CD1c-positive myeloid dendritic cell (primary cell): ENCODE measurements around the gene LRRC37A3.
A peak's percentile ranks its signal among the peaks of the same experiment; 100 is the strongest.
"Not testable (repeated sequence)": the region's sequence is repeated elsewhere in the genome, so short reads cannot be mapped to it uniquely, and the experiment has no call there.

ENCODE experiments used
- DNase-seq: peaks from one replicate; pipeline ENCODE4 v3.0.0-alpha.2; 2016; ENCODE audit errors: extremely low spot score

LRRC37A3 gene

DNA sequence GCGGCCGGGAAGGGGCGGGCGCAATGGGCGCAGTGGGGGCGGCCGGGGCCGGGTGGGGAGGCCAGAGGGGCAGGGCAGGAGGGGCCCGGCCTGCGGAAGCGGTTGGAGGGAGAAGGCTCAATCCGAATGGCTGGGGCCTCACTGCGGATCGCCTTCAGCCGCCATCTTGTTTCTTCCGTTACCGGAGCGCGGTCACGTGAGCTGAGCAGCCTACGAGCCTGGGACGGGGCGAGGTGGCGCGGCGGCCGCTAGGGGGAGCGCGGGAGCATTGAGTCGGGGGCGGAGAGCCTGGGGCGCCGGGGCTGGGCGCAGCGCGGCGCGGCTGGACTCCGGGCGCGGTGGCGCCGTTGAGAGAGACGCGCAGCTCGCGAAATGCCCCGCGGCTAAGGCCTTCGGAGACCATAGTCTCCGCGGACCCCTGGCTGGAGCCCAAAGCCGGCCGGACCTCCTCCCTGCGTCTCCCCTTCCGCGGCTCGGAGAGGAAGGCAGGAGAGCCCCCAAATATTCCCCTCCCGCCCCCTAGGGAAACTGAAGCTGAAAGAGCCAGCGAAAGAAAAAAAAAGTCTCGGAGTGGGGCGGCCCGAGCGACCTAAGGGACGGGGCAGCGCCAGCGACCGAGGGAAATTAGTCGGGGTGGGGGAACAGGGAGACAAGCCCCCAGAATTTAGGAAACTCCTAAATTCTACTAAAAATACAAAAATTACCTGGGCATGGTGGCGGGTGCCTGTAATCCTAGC, at the start of gene LRRC37A3:
LRRC37A3 (minus strand) TSS at position 190 of the 737 bp plus-strand sequence. CDS start 22,221 bp downstream, outside the sequence.
- peak; percentile 98 for DNase-seq

DNA sequence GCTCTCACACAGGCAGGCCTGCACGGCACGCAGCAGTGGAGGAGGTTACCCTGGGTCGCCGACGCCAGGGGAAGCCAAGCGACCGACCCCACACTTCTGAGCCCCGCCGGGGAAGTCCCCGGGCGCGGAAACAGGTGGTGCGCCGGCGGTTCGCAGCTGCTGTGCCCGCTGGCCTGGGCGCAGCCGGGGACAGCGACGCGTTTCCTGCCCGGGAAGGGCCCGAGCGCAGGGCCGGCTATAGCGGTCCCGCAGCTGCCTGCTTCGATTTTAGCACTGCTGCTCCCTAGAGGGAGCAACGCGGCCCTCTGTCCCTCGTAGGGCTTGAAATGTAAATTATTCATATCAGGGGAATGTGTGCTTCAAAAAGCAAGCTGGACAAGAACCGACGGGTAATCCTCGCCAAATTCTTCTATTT, 46.6 kb upstream of the LRRC37A3 start:
- DNase-seq: peak; percentile 86

DNA sequence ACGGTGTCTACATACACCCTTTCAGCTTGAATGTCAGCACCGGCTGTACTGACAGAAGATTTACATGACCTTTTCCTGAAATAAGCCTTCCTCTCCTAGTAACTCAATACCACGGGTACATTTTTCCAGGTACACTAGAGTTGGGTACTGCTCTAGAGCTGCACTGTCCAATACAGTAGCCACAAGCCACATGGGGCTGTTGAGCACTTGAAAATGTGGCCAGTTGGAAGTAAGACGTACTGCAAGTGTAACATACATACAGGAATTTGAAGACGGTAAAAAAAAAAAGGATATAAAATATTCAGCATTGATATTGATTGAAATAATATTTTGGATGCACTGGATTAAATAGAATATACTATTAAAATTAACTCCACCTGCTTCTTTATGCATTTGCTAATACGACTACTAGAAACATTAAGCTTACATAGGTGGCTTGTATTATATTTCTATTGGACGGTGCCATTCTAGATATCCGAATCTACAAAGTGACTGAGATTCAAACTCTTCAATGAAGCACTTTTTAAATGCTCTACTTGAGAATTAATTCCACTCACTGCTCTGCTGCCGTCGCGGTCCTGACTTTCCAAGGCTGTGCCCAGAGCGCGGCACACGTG, 46.1 kb upstream of the LRRC37A3 start:
- not testable (repeated sequence) for DNase-seq

DNA sequence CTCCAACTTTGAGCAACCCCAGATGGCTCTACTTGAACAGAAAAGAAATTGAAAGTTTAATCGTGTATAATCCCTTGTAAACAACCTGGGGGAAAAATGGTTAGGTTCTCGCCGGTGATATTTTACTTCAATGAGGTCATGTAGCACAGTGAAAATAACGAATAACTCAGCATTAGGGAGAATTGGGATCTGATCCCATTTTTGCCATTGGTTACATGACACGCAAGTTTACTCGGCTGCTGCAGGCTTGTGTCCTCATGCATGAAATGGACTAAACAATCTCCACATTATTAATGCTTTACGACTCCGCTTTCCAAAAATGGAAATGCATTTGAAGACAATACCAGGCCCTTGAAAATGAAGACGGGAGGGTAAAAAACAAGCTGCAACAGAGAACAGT, 45.5 kb upstream of the LRRC37A3 start:
- DNase-seq: no peak

DNA sequence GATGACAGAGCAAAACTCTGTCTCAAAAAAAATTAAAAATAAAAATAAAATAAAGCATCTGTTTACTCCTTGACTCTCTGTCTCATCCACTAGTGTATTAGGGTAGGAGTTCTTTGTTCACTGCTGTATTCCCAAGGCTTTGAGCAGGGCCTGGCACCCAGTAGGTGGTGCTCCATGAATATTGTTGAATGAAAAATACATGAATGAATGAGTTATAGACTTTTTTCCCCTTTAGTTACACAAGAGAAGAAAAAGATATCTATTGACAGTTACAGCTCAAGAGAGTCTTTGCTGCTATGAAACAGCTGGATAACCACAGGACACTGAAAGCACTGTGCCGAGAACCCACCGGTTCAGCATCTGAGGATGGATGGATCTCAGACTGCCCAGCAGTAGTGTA, 44.5 kb upstream of the LRRC37A3 start:
- not testable (repeated sequence) for DNase-seq

DNA sequence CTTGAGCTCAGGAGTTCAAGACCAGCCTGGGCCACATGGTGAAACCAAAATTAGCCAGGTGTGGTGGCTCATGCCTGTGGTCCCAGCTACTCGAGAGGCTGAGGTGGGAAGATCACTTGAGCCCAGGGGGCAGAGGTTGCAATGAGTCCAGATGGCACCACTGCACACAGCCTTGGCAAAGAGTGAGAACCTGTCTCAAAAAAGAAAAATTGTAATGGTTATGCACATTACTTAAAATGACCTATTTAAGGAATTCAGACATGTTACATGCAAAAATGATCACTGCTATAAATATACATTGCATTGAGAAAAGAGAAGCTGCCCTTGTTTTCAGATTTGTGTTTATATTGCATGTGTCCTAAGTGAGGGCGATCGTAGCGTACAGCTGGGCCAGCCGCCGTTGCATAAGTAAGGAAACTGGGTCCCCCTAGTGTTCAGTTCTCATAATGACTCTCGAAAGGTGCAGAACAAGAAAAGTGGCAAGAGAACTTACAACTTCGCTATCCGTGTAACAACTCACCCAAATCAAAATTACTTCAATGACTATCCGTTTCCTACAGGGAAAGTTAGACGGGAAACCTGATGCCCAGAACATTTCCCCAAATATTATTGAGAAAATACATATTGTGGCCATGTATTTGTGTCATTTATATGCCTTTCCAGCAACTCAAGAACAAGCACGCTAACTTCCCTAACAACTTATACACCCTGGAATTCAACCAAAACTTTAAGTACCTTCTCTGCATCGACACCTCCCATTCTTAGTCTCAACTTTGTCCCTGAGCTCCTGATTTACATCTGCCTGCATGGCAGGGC, 42.5 kb upstream of the LRRC37A3 start:
- DNase-seq: peak; percentile 87

DNA sequence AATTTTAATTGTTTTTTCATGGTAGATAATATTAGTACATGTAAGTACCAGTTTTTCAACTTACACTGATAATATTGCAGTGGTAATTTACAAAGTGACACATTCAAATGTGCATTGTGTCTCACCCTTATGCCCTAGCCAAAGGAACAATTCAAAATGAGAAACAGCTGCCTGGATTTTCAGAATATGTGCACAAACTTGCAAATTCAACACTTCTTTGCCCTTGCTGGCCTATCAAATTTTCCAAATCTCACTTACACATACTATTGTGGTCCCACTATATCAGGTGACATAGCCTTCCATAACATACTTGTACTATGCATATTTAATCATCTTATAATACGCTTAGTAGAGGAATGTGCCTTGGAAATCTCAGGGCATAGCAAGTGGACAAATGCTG, 32.6 kb upstream of the LRRC37A3 start:
- DNase-seq: no peak

DNA sequence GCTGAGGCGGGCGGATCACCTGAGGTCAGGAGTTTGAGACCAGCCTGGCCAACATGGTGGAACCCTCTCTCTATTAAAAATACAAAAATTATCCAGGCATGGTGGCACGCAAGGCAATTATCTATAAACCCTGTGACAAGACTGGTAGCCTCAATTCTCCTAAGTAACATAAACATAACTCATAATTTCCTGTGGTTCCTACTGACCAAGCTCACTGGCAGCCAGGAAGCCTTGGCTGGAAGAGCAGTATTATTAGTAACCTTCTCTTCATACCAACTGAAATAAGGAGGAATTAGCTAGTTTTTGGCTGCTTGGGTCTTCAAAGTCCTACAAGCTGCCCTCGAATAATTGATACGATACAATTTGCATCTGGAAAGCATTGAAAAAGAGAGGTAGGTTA, 31.6 kb upstream of the LRRC37A3 start:
- DNase-seq: no peak

DNA sequence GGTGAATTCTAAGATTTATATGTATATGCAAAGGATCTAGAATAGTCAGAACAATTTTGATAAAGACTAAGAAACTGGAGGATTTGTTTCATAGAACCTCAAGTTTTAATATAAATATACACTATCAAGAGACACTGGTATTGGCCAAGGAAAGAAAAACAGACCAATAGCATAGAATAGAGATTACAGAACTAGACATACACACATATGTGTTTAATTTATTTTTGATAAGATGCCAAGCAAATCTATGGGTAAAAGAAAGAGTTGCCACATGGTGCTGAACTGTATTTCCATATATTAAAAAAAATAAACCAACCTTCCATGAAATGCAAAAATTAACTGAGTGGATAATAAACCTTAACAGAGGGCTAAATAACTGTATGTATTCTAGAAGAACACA, 27.9 kb upstream of the LRRC37A3 start:
- DNase-seq: no peak

DNA sequence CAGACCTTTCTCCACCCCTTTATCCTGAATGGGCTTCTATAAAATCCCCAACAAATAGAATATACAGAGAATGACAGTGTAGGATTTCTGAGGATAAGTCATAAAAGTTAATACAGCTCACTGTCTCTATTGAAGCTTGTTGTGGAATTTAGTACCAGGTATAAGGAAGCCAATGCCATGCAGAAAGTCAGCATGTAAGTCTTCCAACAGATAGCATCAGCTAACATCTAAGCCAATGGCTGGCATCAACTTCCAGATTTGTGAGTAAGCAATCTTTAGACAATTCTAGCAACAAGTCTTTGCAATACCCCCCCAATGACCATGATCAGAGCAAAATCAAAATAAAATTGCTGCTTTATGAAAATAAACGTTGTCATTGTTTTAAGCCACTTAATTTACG, 22.5 kb upstream of the LRRC37A3 start:
- DNase-seq: no peak

DNA sequence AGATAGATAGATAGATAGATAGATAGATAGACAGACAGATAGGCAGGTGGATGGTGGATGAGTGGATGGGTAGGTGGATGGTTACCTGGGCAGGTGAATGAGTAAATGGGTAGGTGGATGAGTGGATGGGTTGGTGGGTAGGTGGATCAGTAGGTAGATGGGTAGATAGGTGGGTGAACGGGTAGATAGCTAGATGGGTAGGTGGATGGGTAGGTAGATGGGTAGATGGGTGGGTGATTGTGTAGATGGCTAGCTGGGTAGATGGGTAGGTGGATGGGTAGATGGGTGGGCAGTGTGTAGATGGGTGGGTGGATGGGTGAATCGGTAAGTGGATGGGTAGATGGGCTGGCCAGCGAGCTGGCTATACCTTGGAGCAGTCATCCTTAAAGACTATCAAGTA, 21.8 kb upstream of the LRRC37A3 start:
- DNase-seq: no peak

DNA sequence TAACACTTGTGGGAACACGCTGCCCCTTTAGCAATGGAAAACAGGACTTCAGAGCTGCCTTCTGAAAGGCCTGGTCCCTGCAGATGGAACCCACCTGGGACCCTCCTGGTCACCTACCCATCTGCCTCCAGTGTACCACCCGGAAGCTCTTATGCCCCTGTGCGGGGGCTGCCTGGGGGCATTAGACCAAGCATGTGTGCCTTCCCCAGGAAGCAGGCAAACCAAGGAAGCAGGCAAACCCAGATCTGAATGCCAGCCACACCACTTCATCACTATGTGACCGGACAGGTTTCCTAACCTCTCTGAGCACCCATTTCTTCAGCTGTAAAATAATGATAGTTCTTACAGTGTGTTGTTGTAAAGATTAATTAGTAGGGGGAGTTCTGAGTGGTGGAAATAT, 20.8 kb upstream of the LRRC37A3 start:
- DNase-seq: no peak

DNA sequence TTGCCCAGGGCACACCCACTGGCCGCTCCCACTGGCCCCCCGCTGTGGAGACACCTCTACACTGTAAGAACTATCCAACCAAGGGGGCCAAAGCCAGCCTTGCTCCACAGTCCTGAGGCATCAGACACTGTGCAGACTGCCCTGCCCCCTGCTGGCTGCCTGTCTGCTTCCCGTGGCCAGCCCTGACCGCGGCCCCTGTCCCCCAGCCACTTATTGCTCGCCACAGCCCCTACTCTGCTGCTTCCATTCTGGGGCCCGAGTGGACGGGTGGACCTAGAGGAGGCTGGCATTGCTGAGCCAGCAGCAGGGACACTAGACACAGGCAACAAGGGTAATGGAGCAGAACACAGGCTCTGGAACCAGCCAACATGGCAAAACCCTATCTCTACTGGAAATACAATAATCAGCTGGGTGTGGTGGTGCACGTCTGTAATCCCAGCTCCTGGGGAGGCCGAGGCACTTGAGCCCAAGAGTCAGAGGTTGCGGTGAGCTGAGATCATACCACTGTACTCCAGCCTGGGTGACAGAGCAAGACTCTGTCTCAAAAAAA, 19.7 kb upstream of the LRRC37A3 start:
- peak; percentile 57 for DNase-seq

DNA sequence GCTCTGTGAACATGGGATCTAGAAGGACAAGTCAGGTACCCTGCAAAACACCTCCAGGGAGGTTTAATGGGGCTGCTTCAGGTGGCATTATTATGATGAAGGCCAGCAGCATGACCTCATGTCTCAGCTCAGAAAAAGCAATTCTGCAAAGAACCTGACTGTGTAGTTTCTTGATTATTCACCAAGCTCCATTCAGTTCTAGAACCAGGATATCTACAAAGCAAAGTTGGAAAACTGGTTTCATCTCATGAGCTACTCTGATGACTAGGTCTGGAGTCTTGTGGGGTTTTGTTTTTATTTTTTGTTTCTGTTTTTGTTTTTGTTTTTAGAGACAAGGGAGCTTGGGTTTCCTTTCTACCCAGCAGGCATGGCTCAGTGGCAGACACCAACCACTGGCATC, 19.0 kb upstream of the LRRC37A3 start:
- no peak for DNase-seq

DNA sequence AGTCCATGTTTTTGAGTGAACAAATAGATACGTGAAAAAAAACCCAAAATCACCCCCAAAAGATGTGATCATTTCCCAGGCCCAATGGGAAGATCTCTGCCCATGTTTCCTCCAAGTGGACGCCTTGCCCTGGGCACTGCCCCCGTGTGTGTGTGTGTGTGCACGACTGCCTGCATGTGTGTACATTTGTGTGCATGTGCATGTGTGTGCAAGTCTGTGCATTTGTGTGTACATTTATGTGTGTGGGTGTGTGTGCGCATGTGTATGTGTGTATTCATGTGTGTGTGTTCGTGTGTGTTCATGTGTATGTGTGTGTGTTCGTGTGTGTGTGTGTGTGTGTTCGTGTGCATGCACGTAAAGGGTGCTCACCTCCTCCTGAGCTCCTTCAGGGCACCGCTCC, 16.8 kb upstream of the LRRC37A3 start:
- no peak for DNase-seq

DNA sequence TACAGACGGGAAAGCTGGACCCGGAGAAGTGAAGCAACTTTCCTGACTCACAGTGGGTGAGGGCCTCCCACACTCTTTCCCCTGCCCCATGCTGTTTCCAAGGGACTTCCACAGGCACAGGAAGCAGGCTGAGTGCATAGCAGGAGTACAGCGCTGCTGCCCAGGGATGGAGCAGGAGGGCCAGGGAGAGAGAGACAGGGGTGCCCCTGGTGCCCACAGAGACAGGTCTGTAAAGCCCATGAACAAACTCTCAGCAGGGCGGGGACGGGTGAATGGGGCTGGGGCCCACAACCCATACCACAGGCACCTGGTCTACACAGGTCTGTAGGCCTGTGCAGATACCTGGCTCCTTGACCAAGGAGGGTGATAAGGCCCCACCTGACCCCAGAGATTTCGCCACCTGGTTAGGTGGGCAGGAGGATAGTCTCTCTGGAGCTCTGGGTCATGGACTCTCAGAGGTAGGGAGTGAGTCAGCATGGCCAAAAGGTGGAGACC, 15.1 kb upstream of the LRRC37A3 start:
- not testable (repeated sequence) for DNase-seq

DNA sequence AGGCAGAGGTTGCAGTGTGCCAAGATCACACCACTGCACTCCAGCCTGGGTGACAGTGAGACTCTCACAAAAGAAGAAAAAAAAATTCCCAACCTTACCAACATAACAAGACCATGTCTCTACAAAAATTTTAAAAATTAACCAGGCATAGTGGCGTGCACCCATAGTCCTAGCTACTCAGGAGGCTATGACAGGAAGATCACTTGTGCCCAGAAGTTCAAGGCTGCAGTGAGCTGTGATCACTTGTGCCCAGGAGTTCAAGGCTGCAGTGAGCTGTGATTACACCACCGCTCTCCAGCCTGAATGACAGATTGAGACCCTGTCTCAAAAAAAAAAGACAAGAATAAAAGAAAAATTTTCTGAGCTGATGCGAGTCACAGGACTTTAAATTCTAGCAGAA, 13.6 kb upstream of the LRRC37A3 start:
- not testable (repeated sequence) for DNase-seq

DNA sequence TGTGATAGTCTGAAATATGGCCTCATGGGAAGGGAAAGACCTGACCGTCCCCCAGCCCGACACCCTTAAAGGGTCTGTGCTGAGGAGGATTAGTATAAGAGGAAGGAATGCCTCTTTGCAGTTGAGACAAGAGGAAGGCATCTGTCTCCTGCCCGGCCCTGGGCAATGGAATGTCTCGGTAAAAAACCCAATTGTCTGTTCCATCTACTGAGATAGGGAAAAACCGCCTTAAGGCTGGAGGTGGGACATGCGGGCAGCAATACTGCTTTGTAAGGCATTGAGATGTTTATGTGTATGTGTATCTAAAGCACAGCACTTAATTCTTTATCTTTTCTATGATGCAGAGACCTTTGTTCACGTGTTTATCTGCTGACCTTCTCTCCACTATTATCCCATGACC, 11.1 kb upstream of the LRRC37A3 start:
- not testable (repeated sequence) for DNase-seq

DNA sequence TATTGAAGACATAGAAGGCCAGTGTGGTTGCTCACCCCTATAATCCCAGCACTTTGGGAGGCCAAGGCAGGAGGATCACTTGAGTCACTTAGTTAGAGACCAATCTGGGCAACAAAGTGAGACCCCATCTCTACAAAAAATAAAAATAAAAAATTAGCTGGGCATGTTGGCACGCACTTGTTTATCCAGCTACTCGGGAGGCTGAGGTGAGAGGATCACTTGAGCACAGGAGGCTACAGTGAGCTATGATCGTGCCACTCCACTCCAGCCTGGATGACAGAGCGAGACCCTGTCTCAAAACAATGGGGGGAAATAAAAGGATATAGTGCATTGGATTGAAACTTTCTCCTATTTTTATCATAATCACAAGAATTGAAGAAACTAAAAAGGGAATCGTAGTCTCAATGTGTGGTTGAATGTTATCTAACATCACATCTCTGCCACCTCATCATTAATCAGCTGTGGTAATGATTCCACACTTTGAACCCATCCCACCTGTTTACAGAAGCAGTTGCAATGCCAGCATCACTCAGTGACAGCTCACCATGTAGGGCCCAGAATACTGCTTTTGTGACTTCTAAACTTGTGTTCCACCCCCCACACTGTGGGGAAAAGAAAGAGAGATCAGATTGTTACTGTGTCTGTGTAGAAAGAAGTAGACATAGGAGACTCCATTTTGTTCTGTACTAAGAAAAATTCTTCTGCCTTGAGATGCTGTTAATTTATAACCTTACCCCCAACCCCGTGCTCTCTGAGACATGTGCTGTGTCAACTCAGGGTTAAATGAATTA, 10.3 kb upstream of the LRRC37A3 start:
- not testable (repeated sequence) for DNase-seq

DNA sequence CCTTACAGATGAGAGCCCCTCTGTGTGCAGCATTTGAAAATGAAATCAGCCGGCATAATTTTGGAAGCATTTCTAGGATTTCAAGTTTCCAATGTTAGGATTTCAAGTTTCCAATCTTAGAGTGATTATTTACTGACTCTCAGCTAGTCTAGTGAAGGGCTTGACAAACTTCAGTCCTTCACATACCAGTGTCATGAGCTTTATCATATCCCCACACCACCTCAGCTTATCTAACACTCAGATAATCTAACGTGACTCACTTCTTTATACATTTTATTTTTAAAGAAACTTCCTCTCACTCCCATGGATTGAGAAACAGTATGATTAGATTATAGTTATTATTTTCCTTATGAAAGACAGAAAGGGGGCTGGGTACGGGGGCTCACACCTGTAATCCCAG, 9.4 kb upstream of the LRRC37A3 start:
- not testable (repeated sequence) for DNase-seq

DNA sequence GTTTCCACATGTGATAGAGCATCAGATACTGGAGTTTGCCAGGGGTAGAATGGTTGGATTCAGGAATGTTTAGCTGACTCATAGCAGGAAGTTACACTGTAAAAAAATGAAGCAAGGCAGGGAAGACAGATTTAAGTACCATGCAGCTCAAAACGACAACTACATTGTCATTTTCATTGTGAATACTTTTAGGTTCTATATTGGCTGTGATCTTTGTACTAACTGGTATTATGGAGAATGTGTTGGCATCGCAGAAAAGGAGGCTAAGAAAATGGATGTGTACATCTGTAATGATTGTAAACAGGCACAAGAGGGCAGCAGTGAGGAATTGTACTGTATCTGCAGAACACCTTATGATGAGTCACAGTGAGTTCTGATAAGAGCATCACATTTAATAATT, 8.2 kb upstream of the LRRC37A3 start:
- DNase-seq: peak; percentile 76
